ENCODE results near the gene PLA2G2F.

The PLA2G2F gene

GRCh38 chr1:20192364-20192763 lies 53.2 kb downstream of the PLA2G2F start:
- Histone ChIP-seq H3K27me3 (no peaks in the 10 kb centered on the region), H3K27ac (peak overlapping the region in 1 of 11 experiments; percentile 20; a peak in 1 of 22 replicates), H4K20me1 (no peaks in the 10 kb centered on the region), H3K4me1 (peaks cover 58 to 100% (median 82%) of the 10 kb centered on the region in 10 experiments), H3K9me3 (replicated peaks in 1 of 11) (no peaks in the 10 kb centered on the region), H3K36me3 (peaks cover 0 to 5% (median 0%) of the 10 kb centered on the region in 11 experiments; a peak in 2 of 22 replicates), H3K9ac (no peak overlapping the region), H3K4me3 (no peak overlapping the region), H3K4me2 (peak overlapping the region in 6 of 11 experiments; percentile 4 to 94 (median 64); a peak in 10 of 22 replicates)
- no peak for TF ChIP-seq Cebpa-rat (IDR thresholded peaks at IDR 0.05)

GRCh38 chr1:20192871-20193411 lies 53.8 kb downstream of the PLA2G2F start:
- H3K4me1 ChIP-seq: peaks cover 53 to 97% (median 77%) of the 10 kb centered on the region in 10 experiments
- TF ChIP-seq Cebpa-rat (IDR thresholded peaks at IDR 0.05): no peak
- no peak overlapping the region for H3K9ac ChIP-seq
- H3K4me3 ChIP-seq: no peak overlapping the region
- H3K36me3 ChIP-seq: peaks cover 0 to 5% (median 0%) of the 10 kb centered on the region in 11 experiments; a peak in 2 of 22 replicates
- H3K27me3 ChIP-seq: no peaks in the 10 kb centered on the region
- H3K4me2 ChIP-seq: peak overlapping the region in 7 of 11 experiments; percentile 4 to 94 (median 71); a peak in 9 of 22 replicates
- H3K9me3 ChIP-seq (replicated peaks in 1 of 11): no peaks in the 10 kb centered on the region
- no peaks in the 10 kb centered on the region for H4K20me1 ChIP-seq
- peak overlapping the region in 1 of 11 experiments; percentile 20; a peak in 1 of 22 replicates for H3K27ac ChIP-seq

- Histone ChIP-seq H3K27me3 (no peaks in the 10 kb centered on the region), H3K4me2 (peak overlapping the region; percentile 68 to 89 (median 77); a peak in 20 of 22 replicates), H3K4me3 (no peak overlapping the region), H3K4me1 (peaks cover 40 to 84% (median 64%) of the 10 kb centered on the region in 10 experiments), H3K36me3 (peaks cover 0 to 5% (median 0%) of the 10 kb centered on the region in 11 experiments; a peak in 2 of 22 replicates), H4K20me1 (no peaks in the 10 kb centered on the region), H3K27ac (peak overlapping the region in 4 of 11 experiments; percentile 61 to 69 (median 65); a peak in 5 of 22 replicates), H3K9me3 (replicated peaks in 1 of 11) (no peaks in the 10 kb centered on the region), H3K9ac (no peak overlapping the region)
- TF ChIP-seq Cebpa-rat (IDR thresholded peaks at IDR 0.05): no peak
Measured at GRCh38 chr1:20194224-20194623, 55.1 kb downstream of the PLA2G2F start.

- H3K27ac ChIP-seq: peak overlapping the region; percentile 53 to 70 (median 65); a peak in 21 of 22 replicates
- TF ChIP-seq Cebpa-rat (IDR thresholded peaks at IDR 0.05): no peak
- H3K4me2 ChIP-seq: peak overlapping the region; percentile 68 to 89 (median 77)
- peaks cover 33 to 80% (median 59%) of the 10 kb centered on the region in 10 experiments for H3K4me1 ChIP-seq
- peak overlapping the region; percentile 35 to 69 (median 51); a peak in 18 of 22 replicates for H3K9ac ChIP-seq
- peak overlapping the region in 2 of 10 experiments; percentile 15 to 20; a peak in 4 of 20 replicates for H3K4me3 ChIP-seq
- H3K9me3 ChIP-seq (replicated peaks in 1 of 11): no peaks in the 10 kb centered on the region
- no peaks in the 10 kb centered on the region for H4K20me1 ChIP-seq
- H3K27me3 ChIP-seq: no peaks in the 10 kb centered on the region
- H3K36me3 ChIP-seq: peaks cover 0 to 5% (median 0%) of the 10 kb centered on the region in 11 experiments; a peak in 2 of 22 replicates
Measured at GRCh38 chr1:20194757-20195461, 55.8 kb downstream of the PLA2G2F start.

GRCh38 chr1:20195462-20195780 lies 56.3 kb downstream of the PLA2G2F start:
- peak overlapping the region in 1 of 11 experiments; percentile 65; a peak in 1 of 22 replicates for H3K27ac ChIP-seq
- H3K9ac ChIP-seq: peak overlapping the region in 1 of 11 experiments; percentile 48; a peak in 2 of 22 replicates
- no peak for TF ChIP-seq Cebpa-rat (IDR thresholded peaks at IDR 0.05)
- H3K36me3 ChIP-seq: peaks cover 0 to 5% (median 0%) of the 10 kb centered on the region in 11 experiments; a peak in 2 of 22 replicates
- H3K9me3 ChIP-seq (replicated peaks in 1 of 11): no peaks in the 10 kb centered on the region
- no peaks in the 10 kb centered on the region for H3K27me3 ChIP-seq
- no peak overlapping the region for H3K4me3 ChIP-seq
- H3K4me2 ChIP-seq: peak overlapping the region; percentile 68 to 89 (median 77)
- peaks cover 28 to 76% (median 55%) of the 10 kb centered on the region in 10 experiments for H3K4me1 ChIP-seq
- H4K20me1 ChIP-seq: no peaks in the 10 kb centered on the region

GRCh38 chr1:20197329-20197791 lies 58.2 kb downstream of the PLA2G2F start:
- H3K4me3 ChIP-seq: no peak overlapping the region
- H3K9ac ChIP-seq: no peak overlapping the region
- H4K20me1 ChIP-seq: no peaks in the 10 kb centered on the region
- H3K27me3 ChIP-seq: no peaks in the 10 kb centered on the region
- H3K4me2 ChIP-seq: peak overlapping the region in 2 of 11 experiments; percentile 11 to 21; a peak in 2 of 22 replicates
- H3K4me1 ChIP-seq: peaks cover 25 to 57% (median 41%) of the 10 kb centered on the region in 10 experiments
- no peak overlapping the region for H3K27ac ChIP-seq
- H3K9me3 ChIP-seq (replicated peaks in 1 of 11): no peaks in the 10 kb centered on the region
- H3K36me3 ChIP-seq: no peaks in the 10 kb centered on the region
- no peak for TF ChIP-seq Cebpa-rat (IDR thresholded peaks at IDR 0.05)

GRCh38 chr1:20198296-20198695 lies 59.2 kb downstream of the PLA2G2F start:
- Histone ChIP-seq H3K4me2 (no peak overlapping the region), H4K20me1 (no peaks in the 10 kb centered on the region), H3K27me3 (no peaks in the 10 kb centered on the region), H3K9me3 (replicated peaks in 1 of 11) (no peaks in the 10 kb centered on the region), H3K36me3 (no peaks in the 10 kb centered on the region), H3K9ac (no peak overlapping the region), H3K4me1 (peaks cover 25 to 48% (median 31%) of the 10 kb centered on the region in 10 experiments), H3K4me3 (no peak overlapping the region), H3K27ac (no peak overlapping the region)
- no peak for TF ChIP-seq Cebpa-rat (IDR thresholded peaks at IDR 0.05)

GRCh38 chr1:20198918-20199317 lies 59.8 kb downstream of the PLA2G2F start:
- Histone ChIP-seq H3K9ac (no peak overlapping the region), H3K36me3 (no peaks in the 10 kb centered on the region), H3K4me3 (no peak overlapping the region), H4K20me1 (no peaks in the 10 kb centered on the region), H3K4me1 (peaks cover 27 to 48% (median 31%) of the 10 kb centered on the region in 10 experiments), H3K4me2 (no peak overlapping the region), H3K27ac (no peak overlapping the region), H3K27me3 (no peaks in the 10 kb centered on the region), H3K9me3 (replicated peaks in 1 of 11) (no peaks in the 10 kb centered on the region)
- no peak for TF ChIP-seq Cebpa-rat (IDR thresholded peaks at IDR 0.05)

GRCh38 chr1:20199403-20199802 lies 60.3 kb downstream of the PLA2G2F start:
- H3K36me3 ChIP-seq: no peaks in the 10 kb centered on the region
- no peak overlapping the region for H3K27ac ChIP-seq
- H3K4me2 ChIP-seq: no peak overlapping the region
- no peak overlapping the region for H3K9ac ChIP-seq
- peaks cover 24 to 45% (median 29%) of the 10 kb centered on the region in 10 experiments for H3K4me1 ChIP-seq
- H3K27me3 ChIP-seq: no peaks in the 10 kb centered on the region
- H3K4me3 ChIP-seq: no peak overlapping the region
- H3K9me3 ChIP-seq (replicated peaks in 1 of 11): no peaks in the 10 kb centered on the region
- no peak for TF ChIP-seq Cebpa-rat (IDR thresholded peaks at IDR 0.05)
- no peaks in the 10 kb centered on the region for H4K20me1 ChIP-seq

Measured in BLaER1 treated with 17β-estradiol and CSF1 and Interleukin-3, amounts not matched to agents 10 nM and 100 nM (cell line).